Measurements from ENCODE around the gene CDK3. TPM values are rescaled to one million over a fixed set of nuclear protein-coding genes. Genes with fewer than 3 reads are reported as not detected.

The CDK3 gene
- total RNA-seq, 1 experiment from 2014 or later = 5.2 TPM

DNA sequence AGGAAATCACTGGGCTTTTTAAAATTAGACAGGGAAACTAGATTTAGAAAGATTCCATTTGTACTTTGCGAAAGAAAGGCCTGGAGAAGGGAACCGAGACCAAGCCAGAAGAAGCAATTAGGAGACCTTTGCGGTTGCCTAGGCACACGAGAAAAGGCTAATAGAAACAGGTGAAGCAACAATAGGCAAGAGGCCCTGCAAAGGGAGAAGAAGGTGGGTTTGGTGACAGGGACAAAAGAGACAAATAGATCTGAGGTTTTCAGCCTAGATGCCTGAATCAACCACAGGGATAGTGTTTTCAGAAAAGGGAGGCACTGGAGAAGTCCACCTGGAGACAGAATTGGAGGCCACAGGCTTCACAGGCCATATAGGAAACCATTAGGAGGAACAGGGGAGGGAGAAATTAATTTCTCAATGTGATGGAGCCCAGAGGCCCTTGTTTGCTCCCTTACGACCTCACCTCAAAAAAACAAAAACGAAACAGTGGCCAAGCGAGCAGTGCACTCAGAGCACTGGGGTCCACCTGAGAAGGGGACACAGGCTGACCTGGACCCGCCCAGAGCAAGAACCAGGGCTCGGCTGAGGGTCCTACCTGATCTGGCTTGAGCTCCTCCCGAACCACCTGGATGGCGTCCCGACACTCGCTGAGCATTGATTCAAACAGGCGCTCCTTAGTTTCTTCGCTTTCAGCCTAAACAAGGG, 49.3 kb downstream of the CDK3 start:
- ChIA-PET CTCF (interaction anchor here (0.5 kb wide), 1 partner anchor 625 kb away, joined by 4 read pairs; no protein-coding TSS in a partner anchor), POLR2A (no interaction called here)
- intact Hi-C loops (cut with micrococcal nuclease; ENCODE audit: unreplicated experiment) = no loop called here
- peaks cover 13% of the 10 kb centered on the region for H3K4me1 ChIP-seq
- H3K36me3 Mint-ChIP-seq (ENCODE audit: insufficient read depth, unreplicated experiment) = peaks cover 91% of the 10 kb centered on the region
- TF ChIP-seq, protein P1, sequence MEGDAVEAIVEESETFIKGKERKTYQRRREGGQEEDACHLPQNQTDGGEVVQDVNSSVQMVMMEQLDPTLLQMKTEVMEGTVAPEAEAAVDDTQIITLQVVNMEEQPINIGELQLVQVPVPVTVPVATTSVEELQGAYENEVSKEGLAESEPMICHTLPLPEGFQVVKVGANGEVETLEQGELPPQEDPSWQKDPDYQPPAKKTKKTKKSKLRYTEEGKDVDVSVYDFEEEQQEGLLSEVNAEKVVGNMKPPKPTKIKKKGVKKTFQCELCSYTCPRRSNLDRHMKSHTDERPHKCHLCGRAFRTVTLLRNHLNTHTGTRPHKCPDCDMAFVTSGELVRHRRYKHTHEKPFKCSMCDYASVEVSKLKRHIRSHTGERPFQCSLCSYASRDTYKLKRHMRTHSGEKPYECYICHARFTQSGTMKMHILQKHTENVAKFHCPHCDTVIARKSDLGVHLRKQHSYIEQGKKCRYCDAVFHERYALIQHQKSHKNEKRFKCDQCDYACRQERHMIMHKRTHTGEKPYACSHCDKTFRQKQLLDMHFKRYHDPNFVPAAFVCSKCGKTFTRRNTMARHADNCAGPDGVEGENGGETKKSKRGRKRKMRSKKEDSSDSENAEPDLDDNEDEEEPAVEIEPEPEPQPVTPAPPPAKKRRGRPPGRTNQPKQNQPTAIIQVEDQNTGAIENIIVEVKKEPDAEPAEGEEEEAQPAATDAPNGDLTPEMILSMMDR (IDR thresholded peaks at IDR 0.05; ENCODE audit: insufficient read depth in 1 of 2, low read depth in 1 of 2, low read length in 1 of 2, severe bottlenecking in 1 of 2, unreplicated experiment in 1 of 2) = no peak
- DNase-seq = no peak
- no peaks in the 10 kb centered on the region for H3K27me3 Mint-ChIP-seq (ENCODE audit: insufficient read depth, unreplicated experiment)
- H3K4me3 Mint-ChIP-seq (ENCODE audit: unreplicated experiment) = no peak overlapping the region
- peaks cover 9% of the 10 kb centered on the region for H3K4me1 Mint-ChIP-seq (ENCODE audit: low read depth, unreplicated experiment)
- H3K9me3 Mint-ChIP-seq (ENCODE audit: unreplicated experiment) = no peaks in the 10 kb centered on the region
- H3K27me3 ChIP-seq (replicated peaks; ENCODE audit: control insufficient read depth, insufficient read depth, low read length) = no peaks in the 10 kb centered on the region
- no peaks in the 10 kb centered on the region; the same call in none of the 2 replicates for H3K36me3 ChIP-seq (ENCODE audit: control insufficient read depth, insufficient read depth, low read length)
- H3K4me3 ChIP-seq (ENCODE audit: low read depth, low read length) = no peak overlapping the region
- no peak overlapping the region for H3K27ac Mint-ChIP-seq (ENCODE audit: unreplicated experiment)
- no peaks in the 10 kb centered on the region for H3K9me3 ChIP-seq
- no TSS peak for BruUV-seq (replicated peaks)

DNA sequence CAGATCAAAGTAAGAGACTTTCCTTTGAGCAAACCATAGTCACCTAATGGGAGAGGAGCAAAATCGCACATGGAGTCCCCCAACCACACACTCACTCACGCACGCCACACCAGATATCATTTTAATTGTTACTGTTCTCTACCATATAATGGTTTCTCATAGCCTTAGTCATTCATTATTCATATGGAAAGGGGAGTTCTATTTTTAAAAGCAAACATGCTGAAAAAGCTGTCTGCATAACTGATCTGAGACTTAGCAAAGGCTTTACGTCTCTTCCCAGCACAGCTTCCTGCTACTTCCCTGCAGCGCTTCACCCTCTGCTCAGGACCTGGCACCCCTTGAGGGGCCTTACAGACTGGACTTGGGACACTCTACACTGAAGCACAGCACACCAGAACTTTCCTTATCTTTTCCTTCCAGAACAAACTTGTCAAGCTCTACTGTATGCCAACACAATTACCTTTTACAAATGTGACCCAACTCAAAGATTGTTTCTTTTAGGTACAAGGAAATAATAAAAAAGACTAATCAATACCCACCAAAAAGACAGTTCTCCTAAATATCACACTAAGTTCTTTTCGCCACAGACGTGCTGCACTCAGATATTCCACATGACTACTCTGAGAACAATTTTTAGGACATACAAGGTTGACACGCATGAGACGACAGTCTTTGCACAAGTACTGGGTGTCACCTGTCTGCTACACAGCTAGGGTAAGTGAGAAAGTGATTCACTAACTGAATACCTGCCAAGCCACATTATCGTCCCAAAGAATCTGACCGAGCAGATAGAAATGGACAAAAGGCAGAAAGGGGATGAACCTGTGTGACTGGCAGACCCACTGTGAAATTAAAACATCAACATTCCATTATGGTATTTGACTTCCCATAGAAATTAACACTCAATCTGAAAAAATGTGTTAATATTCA, 50.1 kb downstream of the CDK3 start:
- no peaks in the 10 kb centered on the region; the same call in none of the 2 replicates for H3K36me3 ChIP-seq (ENCODE audit: control insufficient read depth, insufficient read depth, low read length)
- no peaks in the 10 kb centered on the region for H3K27me3 Mint-ChIP-seq (ENCODE audit: insufficient read depth, unreplicated experiment)
- DNase-seq = no peak
- POLR2A ChIA-PET = no interaction called here
- no TSS peak for BruUV-seq (replicated peaks)
- peaks cover 9% of the 10 kb centered on the region for H3K4me1 Mint-ChIP-seq (ENCODE audit: low read depth, unreplicated experiment)
- H3K27me3 ChIP-seq (replicated peaks; ENCODE audit: control insufficient read depth, insufficient read depth, low read length) = no peaks in the 10 kb centered on the region
- intact Hi-C loops (cut with micrococcal nuclease; ENCODE audit: unreplicated experiment) = no loop called here
- no peaks in the 10 kb centered on the region for H3K9me3 ChIP-seq
- TF ChIP-seq, protein P1 (IDR thresholded peaks at IDR 0.05; ENCODE audit: insufficient read depth in 1 of 2, low read depth in 1 of 2, low read length in 1 of 2, severe bottlenecking in 1 of 2, unreplicated experiment in 1 of 2) = no peak
- CTCF ChIA-PET = no interaction called here
- H3K4me3 Mint-ChIP-seq (ENCODE audit: unreplicated experiment) = no peak overlapping the region
- H3K4me1 ChIP-seq = peaks cover 13% of the 10 kb centered on the region
- H3K4me3 ChIP-seq (ENCODE audit: low read depth, low read length) = no peak overlapping the region
- H3K27ac Mint-ChIP-seq (ENCODE audit: unreplicated experiment) = no peak overlapping the region
- H3K9me3 Mint-ChIP-seq (ENCODE audit: unreplicated experiment) = no peaks in the 10 kb centered on the region
- peaks cover 89% of the 10 kb centered on the region for H3K36me3 Mint-ChIP-seq (ENCODE audit: insufficient read depth, unreplicated experiment)

DNA sequence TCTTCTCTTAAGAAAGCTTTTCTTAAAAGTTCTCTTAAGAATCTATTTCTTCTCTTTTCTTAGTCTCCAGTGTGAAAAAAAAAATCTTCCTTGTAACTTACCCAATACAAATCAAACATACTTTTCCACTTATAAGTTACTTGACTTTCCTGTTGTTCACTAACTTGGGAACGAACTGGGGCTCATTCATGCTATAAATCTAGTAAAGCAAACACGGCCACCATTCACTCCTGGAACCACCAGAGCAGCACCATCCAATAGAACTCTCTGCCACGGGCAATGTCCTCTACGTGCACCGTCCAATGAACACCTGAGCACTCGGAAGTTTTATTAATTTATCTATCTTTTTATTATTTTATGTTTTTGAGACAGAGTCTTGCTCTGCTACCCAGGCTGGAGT, 50.9 kb downstream of the CDK3 start:
- no TSS peak for BruUV-seq (replicated peaks)
- TF ChIP-seq, protein P1 (IDR thresholded peaks at IDR 0.05; ENCODE audit: insufficient read depth in 1 of 2, low read depth in 1 of 2, low read length in 1 of 2, severe bottlenecking in 1 of 2, unreplicated experiment in 1 of 2) = no peak
- Mint-ChIP-seq H3K36me3 (ENCODE audit: insufficient read depth, unreplicated experiment) (peaks cover 89% of the 10 kb centered on the region), H3K27ac (ENCODE audit: unreplicated experiment) (no peak overlapping the region), H3K9me3 (ENCODE audit: unreplicated experiment) (no peaks in the 10 kb centered on the region), H3K4me3 (ENCODE audit: unreplicated experiment) (no peak overlapping the region), H3K4me1 (ENCODE audit: low read depth, unreplicated experiment) (peaks cover 9% of the 10 kb centered on the region), H3K27me3 (ENCODE audit: insufficient read depth, unreplicated experiment) (no peaks in the 10 kb centered on the region)
- DNase-seq = no peak
- ChIA-PET CTCF (no interaction called here), POLR2A (no interaction called here)
- H3K4me3 ChIP-seq (ENCODE audit: low read depth, low read length) = no peak overlapping the region
- peaks cover 15% of the 10 kb centered on the region for H3K4me1 ChIP-seq
- no peaks in the 10 kb centered on the region for H3K9me3 ChIP-seq
- intact Hi-C loops (cut with micrococcal nuclease; ENCODE audit: unreplicated experiment) = no loop called here
- H3K27me3 ChIP-seq (replicated peaks; ENCODE audit: control insufficient read depth, insufficient read depth, low read length) = no peaks in the 10 kb centered on the region
- H3K36me3 ChIP-seq (ENCODE audit: control insufficient read depth, insufficient read depth, low read length) = peaks cover 4% of the 10 kb centered on the region
